HuH-7.5 (cell line): ENCODE measurements around the gene EFHC2.
"Not testable (repeated sequence)": the region's sequence is repeated elsewhere in the genome, so short reads cannot be mapped to it uniquely, and the experiment has no call there.

ENCODE experiments used
- DNase-seq: peaks from one replicate; pipeline ENCODE4 v3.0.0; 2011; ENCODE audit warnings: low spot score

Gene EFHC2

GRCh38 chrX:44232081-44232480 lies 111.4 kb downstream of the EFHC2 start:
- DNase-seq, result no peak

GRCh38 chrX:44228621-44229020 lies 114.9 kb downstream of the EFHC2 start:
- DNase-seq, result no peak

GRCh38 chrX:44227991-44228390 lies 115.5 kb downstream of the EFHC2 start:
- DNase-seq, result no peak

- no peak for DNase-seq
These were observed 117.8 kb downstream of the EFHC2 start for GRCh38 chrX:44225667-44226066.

- no peak for DNase-seq
These were observed 118.7 kb downstream of the EFHC2 start for GRCh38 chrX:44224760-44225159.

GRCh38 chrX:44223150-44223549 lies 120.3 kb downstream of the EFHC2 start:
- DNase-seq, result no peak

- no peak for DNase-seq
These were observed 125.0 kb downstream of the EFHC2 start for GRCh38 chrX:44218465-44218864.

GRCh38 chrX:44216171-44216570 lies 127.3 kb downstream of the EFHC2 start:
- no peak for DNase-seq

- DNase-seq, result no peak
These were observed 139.7 kb downstream of the EFHC2 start for GRCh38 chrX:44203791-44204190.

- no peak for DNase-seq
These were observed 140.9 kb downstream of the EFHC2 start for GRCh38 chrX:44202596-44202995.

GRCh38 chrX:44189116-44189515 lies 154.4 kb downstream of the EFHC2 start:
- DNase-seq, result no peak

GRCh38 chrX:44187915-44188314 lies 155.6 kb downstream of the EFHC2 start:
- DNase-seq, result not testable (repeated sequence)

- DNase-seq, result no peak
These were observed 160.1 kb downstream of the EFHC2 start for GRCh38 chrX:44183329-44183728.

- DNase-seq, result no peak
These were observed 165.0 kb downstream of the EFHC2 start for GRCh38 chrX:44178274-44179053.

GRCh38 chrX:44175455-44175854 lies 168.0 kb downstream of the EFHC2 start:
- DNase-seq, result no peak

GRCh38 chrX:44174061-44174460 lies 169.4 kb downstream of the EFHC2 start:
- no peak for DNase-seq

- DNase-seq, result no peak
These were observed 170.3 kb downstream of the EFHC2 start for GRCh38 chrX:44173219-44173618.

GRCh38 chrX:44167116-44167515 lies 176.4 kb downstream of the EFHC2 start:
- no peak for DNase-seq

GRCh38 chrX:44162964-44163475 lies 180.5 kb downstream of the EFHC2 start:
- no peak for DNase-seq

- no peak for DNase-seq
These were observed 185.6 kb downstream of the EFHC2 start for GRCh38 chrX:44157858-44158257.

- no peak for DNase-seq
These were observed 186.2 kb downstream of the EFHC2 start for GRCh38 chrX:44157283-44157682.

GRCh38 chrX:44156726-44157125 lies 186.7 kb downstream of the EFHC2 start:
- no peak for DNase-seq

GRCh38 chrX:44155126-44155525 lies 188.3 kb downstream of the EFHC2 start:
- no peak for DNase-seq

GRCh38 chrX:44152852-44153251 lies 190.6 kb downstream of the EFHC2 start:
- no peak for DNase-seq
